HL-60 (cell line): ENCODE results near the gene MYG1.

ENCODE experiments used
- DNase-seq, 2 experiments: peaks; one replicate each; pipeline ENCODE4 v3.0.0-alpha.2; 2010 to 2020; ENCODE audit warnings: low read depth in 1 of 2, low spot score in 1 of 2
- H3K27ac ChIP-seq: fragments of 250-450 bp; sonication (Bioruptor Pico); replicated peaks from 2 replicates; pipeline ENCODE4 v1.5.1; 2020; ENCODE audit warnings: mild to moderate bottlenecking, moderate library complexity
- H3K27me3 ChIP-seq: fragments of 250-450 bp; sonication (Bioruptor Pico); 2 replicates; pipeline ENCODE4 v1.5.1; 2021; ENCODE audit warnings: mild to moderate bottlenecking, moderate library complexity; ENCODE audit not compliant: insufficient read depth, poor library complexity, severe bottlenecking
- H3K4me3 ChIP-seq: replicated peaks from 2 replicates; pipeline ENCODE4 v1.5.1; 2011; ENCODE audit warnings: mild to moderate bottlenecking, control low read depth, low read length; ENCODE audit not compliant: insufficient read depth
- CTCF ChIP-seq: IDR thresholded peaks from one replicate; pipeline ENCODE4 v1.5.1; 2011; ENCODE audit warnings: low read length, control low read depth, inconsistent platforms; ENCODE audit not compliant: insufficient read depth
- GABPA ChIP-seq: IDR thresholded peaks from 2 replicates; pipeline ENCODE4 v1.6.1; 2012; ENCODE audit warnings: low read depth
- POLR2AphosphoS5 ChIP-seq: IDR thresholded peaks from 2 replicates; pipeline ENCODE4 v1.6.1; 2012; ENCODE audit warnings: low read depth
- REST ChIP-seq: IDR thresholded peaks from 2 replicates; pipeline ENCODE4 v1.6.1; 2012; ENCODE audit warnings: low read depth; ENCODE audit not compliant: insufficient replicate concordance
- SPI1 ChIP-seq: IDR thresholded peaks from 2 replicates; pipeline ENCODE4 v1.6.1; 2012; ENCODE audit warnings: low read depth, mild to moderate bottlenecking, borderline replicate concordance
- long read RNA-seq: library from polyadenylated mRNA; unstranded; transcript quantifications from one replicate; pipeline ENCODE4 v2.0.0, GENCODE V29; 2020

Gene MYG1
- long read RNA-seq, transcript C12orf10-205 (6 exons, 1,369 nt): minor isoform, 8 of 453 reads
- long read RNA-seq, transcript C12orf10-201 (7 exons, 1,192 nt): major isoform, 432 of 453 reads
- long read RNA-seq, partial matches to known transcripts: 2 of 453 reads
- long read RNA-seq, other reads (novel, unspliced or antisense): 10 of 453 reads

- peak; percentile 92 to 93 for DNase-seq
- TF ChIP-seq REST (no peak), GABPA (peak; percentile 96), SPI1 (peak; percentile 86), POLR2AphosphoS5 (peak; percentile 91)
- peak within 1 kb of the TSS; percentile 95 for H3K4me3 ChIP-seq
- H3K27ac ChIP-seq: peak within 1 kb of the TSS; percentile 95
- no peaks in the 10 kb centered on the region for H3K27me3 ChIP-seq
Observed at GRCh38 chr12:53299454-53300180, at the start of gene MYG1. MYG1 (plus strand) TSS chr12:53299695; CDS start chr12:53299738, 43 bp downstream.

GRCh38 chr12:53251477-53252348 is 47.8 kb upstream of the MYG1 start:
- DNase-seq: peak; percentile 72 to 77
- Histone ChIP-seq H3K27ac (peak overlapping the region; percentile 83), H3K27me3 (no peaks in the 10 kb centered on the region), H3K4me3 (peak overlapping the region; percentile 94)
- no peak for TF ChIP-seq SPI1
- no peak for TF ChIP-seq GABPA
- TF ChIP-seq POLR2AphosphoS5: peak; percentile 64
- TF ChIP-seq CTCF: peak; percentile 15
- TF ChIP-seq REST: no peak

GRCh38 chr12:53252349-53252916 is 47.1 kb upstream of the MYG1 start:
- no peak for TF ChIP-seq SPI1
- no peak for TF ChIP-seq GABPA
- no peak for TF ChIP-seq POLR2AphosphoS5
- no peak for TF ChIP-seq CTCF
- TF ChIP-seq REST: no peak
- Histone ChIP-seq H3K27ac (peak overlapping the region; percentile 83), H3K4me3 (peak overlapping the region; percentile 94), H3K27me3 (no peaks in the 10 kb centered on the region)
- no peak for DNase-seq
